HepG2 (cell line): ENCODE data around the gene MRPS14. TPM values are rescaled to one million over a fixed set of nuclear protein-coding genes. Genes with fewer than 3 reads are reported as not detected.

ENCODE experiments used
- CBX5 ChIP-seq: sonication (generic); formaldehyde crosslinking; IDR thresholded peaks from 2 replicates; pipeline ENCODE4 v1.4.0; 2020; ENCODE audit warnings: missing genetic modification reagents, borderline replicate concordance
- HNRNPL ChIP-seq: fragments of 200-400 bp; formaldehyde crosslinking; IDR thresholded peaks from 2 replicates; pipeline ENCODE4 v1.6.1; 2017; ENCODE audit warnings: mild to moderate bottlenecking, low read depth, low read length
- MED13 ChIP-seq: sonication (generic); formaldehyde crosslinking; IDR thresholded peaks from 2 replicates; pipeline ENCODE4 v1.5.0; 2020; ENCODE audit warnings: missing genetic modification reagents
- MLXIP ChIP-seq: sonication (generic); formaldehyde crosslinking; IDR thresholded peaks from 2 replicates; pipeline ENCODE4 v1.9.0; 2021; ENCODE audit warnings: missing genetic modification reagents, borderline replicate concordance
- NBN ChIP-seq: fragments of 450-650 bp; conservative IDR thresholded peaks from 2 replicates; pipeline ENCODE4 v1.6.1; 2017
- PAXIP1 ChIP-seq: sonication (generic); formaldehyde crosslinking; conservative IDR thresholded peaks from 2 replicates; pipeline ENCODE4 v1.4.0; 2020; ENCODE audit warnings: mild to moderate bottlenecking, missing genetic modification reagents, moderate library complexity
- PLRG1 ChIP-seq: fragments of 450-650 bp; conservative IDR thresholded peaks from 2 replicates; pipeline ENCODE4 v1.6.1; 2016
- SP5 ChIP-seq: IDR thresholded peaks from 2 replicates; pipeline ENCODE4 v1.6.1; 2016; ENCODE audit warnings: low read depth, borderline replicate concordance
- TMF1 ChIP-seq: sonication (generic); formaldehyde crosslinking; IDR thresholded peaks from 2 replicates; pipeline ENCODE4 v1.8.1; 2022; ENCODE audit warnings: low read depth, missing genetic modification reagents
- YY1 ChIP-seq: IDR thresholded peaks from 2 replicates; pipeline ENCODE4 v1.6.1; 2011; ENCODE audit warnings: low read length, low read depth, moderate library complexity, mild to moderate bottlenecking; ENCODE audit not compliant: insufficient read depth, insufficient replicate concordance
- ZNF121 ChIP-seq: sonication (generic); formaldehyde crosslinking; IDR thresholded peaks from 2 replicates; pipeline ENCODE4 v1.5.0; 2020; ENCODE audit warnings: mild to moderate bottlenecking, missing genetic modification reagents
- ZNF484 ChIP-seq: sonication (generic); formaldehyde crosslinking; IDR thresholded peaks from 2 replicates; pipeline ENCODE4 v1.5.1; 2020; ENCODE audit warnings: mild to moderate bottlenecking, low read depth, missing genetic modification reagents, borderline replicate concordance
- ZNF556 ChIP-seq: sonication (generic); formaldehyde crosslinking; IDR thresholded peaks from 2 replicates; pipeline ENCODE4 v1.4.0; 2020; ENCODE audit warnings: mild to moderate bottlenecking, missing genetic modification reagents, borderline replicate concordance
- ZNF75D ChIP-seq: sonication (generic); formaldehyde crosslinking; IDR thresholded peaks from 2 replicates; pipeline ENCODE4 v1.8.1; 2023; ENCODE audit warnings: missing genetic modification reagents, mild to moderate bottlenecking, borderline replicate concordance
- polyA plus RNA-seq, 8 experiments: library from polyadenylated mRNA; depleted of rRNA in 3 of 8; stranded (reverse) in 7 of 8; unstranded in 1 of 8; fragments of >200 nt; fragmentation: Illumina TruSeq in 4 of 8; extraction: Trizol in 4 of 8; gene quantifications; 2 replicates each; pipeline versions ENCODE4 v1.2.1 to v1.2.3, GENCODE V29; 2011 to 2016; ENCODE audit warnings: low read depth in 4 of 8, missing spikeins in 1 of 8, mixed read lengths in 1 of 8; ENCODE audit not compliant: insufficient read depth in 1 of 8
- total RNA-seq, 5 experiments: library from RNA; depleted of rRNA; stranded (reverse); fragments of >200 nt; fragmentation: Illumina TruSeq; extraction: Trizol; gene quantifications; 2 replicates each; pipeline ENCODE4 v1.2.3, GENCODE V29; 2016; ENCODE audit warnings: low read depth in 1 of 5
- TF ChIP-seq, protein P1 (sequence below): sonication (generic); formaldehyde crosslinking; conservative IDR thresholded peaks from 2 replicates; pipeline ENCODE4 v1.4.0; 2020; ENCODE audit warnings: missing genetic modification reagents
- TF ChIP-seq, protein P2 (sequence below): sonication (generic); formaldehyde crosslinking; IDR thresholded peaks from 2 replicates; pipeline ENCODE4 v1.5.0; 2020; ENCODE audit warnings: missing genetic modification reagents
- TF ChIP-seq, protein P3 (sequence below): sonication (generic); formaldehyde crosslinking; IDR thresholded peaks from 2 replicates; pipeline ENCODE4 v1.5.0; 2020; ENCODE audit warnings: missing genetic modification reagents

MRPS14 gene
- total and polyA plus RNA-seq, 2 of the 13 experiments (the other 11 are each of a cell fraction or from before 2014, with no cell fraction given), result 36.6 to 43.2 TPM

DNA sequence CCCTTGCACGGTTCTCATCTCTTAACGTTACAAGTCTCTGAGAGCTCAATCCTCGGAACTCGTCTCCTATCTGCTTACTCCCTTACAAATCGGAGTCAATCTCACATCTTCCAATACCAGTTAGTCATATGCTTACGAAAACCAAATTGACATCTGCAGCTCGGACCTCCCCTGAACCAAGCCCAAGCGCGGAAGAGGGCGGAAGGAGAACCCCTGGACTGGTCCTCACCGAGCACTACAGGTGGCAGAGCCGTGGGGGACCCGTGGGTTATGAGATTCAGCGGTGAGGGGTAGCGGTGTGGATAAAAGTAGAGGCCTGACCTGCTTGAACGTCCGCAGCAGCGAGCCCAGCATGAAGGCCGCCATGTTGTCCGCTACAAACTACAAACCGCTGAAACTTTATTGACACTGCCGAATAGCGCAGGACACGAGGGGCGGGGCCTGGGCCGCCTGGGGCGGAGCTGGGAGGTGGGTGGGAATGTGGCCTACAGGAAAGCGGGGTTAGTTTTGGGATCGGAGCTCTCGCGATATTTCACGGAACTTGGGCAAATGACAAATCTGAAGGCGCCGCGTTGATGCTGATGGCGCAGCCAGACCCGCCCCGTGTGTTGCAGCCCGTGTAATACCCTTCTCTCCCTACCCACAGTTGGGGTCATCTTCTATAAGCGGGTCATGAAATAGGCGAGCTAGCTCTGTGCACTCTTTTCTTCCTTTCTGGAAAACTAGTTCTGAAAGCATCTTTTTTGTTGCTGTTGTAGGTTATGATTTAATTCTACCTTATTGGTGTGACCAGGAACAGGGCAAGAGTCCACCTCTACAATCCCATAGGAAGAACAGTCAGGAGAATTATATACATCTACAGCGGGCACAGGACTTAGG, at the start of gene MRPS14 (continued):
- TF ChIP-seq MLXIP (CRISPR knock-in tag), result no peak
- TF ChIP-seq YY1, result peak; percentile 98
- no peak for TF ChIP-seq TMF1 (CRISPR knock-in tag)
- peak; percentile 83 for TF ChIP-seq CBX5
- no peak for TF ChIP-seq PLRG1
- TF ChIP-seq, protein P1, sequence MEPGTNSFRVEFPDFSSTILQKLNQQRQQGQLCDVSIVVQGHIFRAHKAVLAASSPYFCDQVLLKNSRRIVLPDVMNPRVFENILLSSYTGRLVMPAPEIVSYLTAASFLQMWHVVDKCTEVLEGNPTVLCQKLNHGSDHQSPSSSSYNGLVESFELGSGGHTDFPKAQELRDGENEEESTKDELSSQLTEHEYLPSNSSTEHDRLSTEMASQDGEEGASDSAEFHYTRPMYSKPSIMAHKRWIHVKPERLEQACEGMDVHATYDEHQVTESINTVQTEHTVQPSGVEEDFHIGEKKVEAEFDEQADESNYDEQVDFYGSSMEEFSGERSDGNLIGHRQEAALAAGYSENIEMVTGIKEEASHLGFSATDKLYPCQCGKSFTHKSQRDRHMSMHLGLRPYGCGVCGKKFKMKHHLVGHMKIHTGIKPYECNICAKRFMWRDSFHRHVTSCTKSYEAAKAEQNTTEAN (CRISPR knock-in tag), result no peak
- TF ChIP-seq, protein P2, sequence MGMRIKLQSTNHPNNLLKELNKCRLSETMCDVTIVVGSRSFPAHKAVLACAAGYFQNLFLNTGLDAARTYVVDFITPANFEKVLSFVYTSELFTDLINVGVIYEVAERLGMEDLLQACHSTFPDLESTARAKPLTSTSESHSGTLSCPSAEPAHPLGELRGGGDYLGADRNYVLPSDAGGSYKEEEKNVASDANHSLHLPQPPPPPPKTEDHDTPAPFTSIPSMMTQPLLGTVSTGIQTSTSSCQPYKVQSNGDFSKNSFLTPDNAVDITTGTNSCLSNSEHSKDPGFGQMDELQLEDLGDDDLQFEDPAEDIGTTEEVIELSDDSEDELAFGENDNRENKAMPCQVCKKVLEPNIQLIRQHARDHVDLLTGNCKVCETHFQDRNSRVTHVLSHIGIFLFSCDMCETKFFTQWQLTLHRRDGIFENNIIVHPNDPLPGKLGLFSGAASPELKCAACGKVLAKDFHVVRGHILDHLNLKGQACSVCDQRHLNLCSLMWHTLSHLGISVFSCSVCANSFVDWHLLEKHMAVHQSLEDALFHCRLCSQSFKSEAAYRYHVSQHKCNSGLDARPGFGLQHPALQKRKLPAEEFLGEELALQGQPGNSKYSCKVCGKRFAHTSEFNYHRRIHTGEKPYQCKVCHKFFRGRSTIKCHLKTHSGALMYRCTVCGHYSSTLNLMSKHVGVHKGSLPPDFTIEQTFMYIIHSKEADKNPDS, result no peak
- TF ChIP-seq NBN, result no peak
- no peak for TF ChIP-seq ZNF484 (CRISPR knock-in tag)
- TF ChIP-seq MED13 (CRISPR knock-in tag), result no peak
- TF ChIP-seq ZNF556 (CRISPR knock-in tag), result no peak; the same call in 1 of the 2 replicates
- TF ChIP-seq, protein P3, sequence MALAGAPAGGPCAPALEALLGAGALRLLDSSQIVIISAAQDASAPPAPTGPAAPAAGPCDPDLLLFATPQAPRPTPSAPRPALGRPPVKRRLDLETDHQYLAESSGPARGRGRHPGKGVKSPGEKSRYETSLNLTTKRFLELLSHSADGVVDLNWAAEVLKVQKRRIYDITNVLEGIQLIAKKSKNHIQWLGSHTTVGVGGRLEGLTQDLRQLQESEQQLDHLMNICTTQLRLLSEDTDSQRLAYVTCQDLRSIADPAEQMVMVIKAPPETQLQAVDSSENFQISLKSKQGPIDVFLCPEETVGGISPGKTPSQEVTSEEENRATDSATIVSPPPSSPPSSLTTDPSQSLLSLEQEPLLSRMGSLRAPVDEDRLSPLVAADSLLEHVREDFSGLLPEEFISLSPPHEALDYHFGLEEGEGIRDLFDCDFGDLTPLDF (CRISPR knock-in tag), result no peak
- TF ChIP-seq ZNF121 (CRISPR knock-in tag), result no peak
- 0 out of 2 replicates have a peak, but pooled peaks have one; percentile 26 for TF ChIP-seq PAXIP1 (CRISPR knock-in tag)
- no peak for TF ChIP-seq ZNF75D (CRISPR knock-in tag)
- TF ChIP-seq SP5 (CRISPR knock-in tag), result peak; percentile 78; the same call in 1 of the 2 replicates
- TF ChIP-seq HNRNPL, result 0 out of 2 replicates have a peak, but pooled peaks have one; percentile 20
